GM23248 (cell line): Measurements from ENCODE around the gene KCNN1.

Experiments used
- EZH2 ChIP-seq: fragments of 200-600 bp; sonication (generic); IDR thresholded peaks from 2 replicates; pipeline ENCODE4 v1.6.1; 2018; ENCODE audit warnings: antibody characterized with exemption, mild to moderate bottlenecking; ENCODE audit not compliant: insufficient read depth, poor library complexity, severe bottlenecking
- EZH2phosphoT487 ChIP-seq: fragments of 200-600 bp; sonication (generic); IDR thresholded peaks from 2 replicates; pipeline ENCODE4 v1.6.1; 2018; ENCODE audit warnings: antibody characterized with exemption, moderate library complexity, mild to moderate bottlenecking, low read depth; ENCODE audit not compliant: insufficient read depth

- 0 out of 2 replicates have a peak, but pooled peaks have one; percentile 29 for TF ChIP-seq EZH2phosphoT487
- peak; percentile 83 for TF ChIP-seq EZH2
Observed at GRCh38 chr19:17950310-17951156, 16.4 kb upstream of the KCNN1 start.
